WTC11 (cell line): Measurements from ENCODE around the gene CDH6. TPM values are rescaled to one million over a fixed set of nuclear protein-coding genes. Genes with fewer than 3 reads are reported as not detected.

Experiments
- ATAC-seq: fragments of 200-7000 bp; cut with Tn5 transposase; 2 replicates; pipeline ENCODE4 v1.10.0; 2021; ENCODE audit warnings: mild to moderate bottlenecking, moderate library complexity
- CTCF ChIA-PET: fragments of 300-600 bp; sonication (Branson Sonifier 250); formaldehyde crosslinking; loops from one replicate; lab custom pipeline; 2021; ENCODE audit warnings: antibody characterized with exemption; lab: Charles Lee
- POLR2A ChIA-PET: fragments of 350-600 bp; sonication (Branson Sonifier 250); formaldehyde crosslinking; loops from one replicate; lab custom pipeline; 2021; ENCODE audit warnings: antibody characterized with exemption; lab: Charles Lee
- DNase-seq: peaks from one replicate; pipeline ENCODE4 v3.0.0; 2021; ENCODE audit warnings: low spot score
- H3K27ac Mint-ChIP-seq: 2 replicates; pipeline ENCODE4 v1.8.0; 2021; ENCODE audit warnings: mixed read lengths
- H3K27me3 Mint-ChIP-seq: 2 replicates; pipeline ENCODE4 v1.8.0; 2021; ENCODE audit warnings: low read depth, mild to moderate bottlenecking, moderate library complexity, mixed read lengths
- H3K36me3 Mint-ChIP-seq: 2 replicates; pipeline ENCODE4 v1.8.0; 2021; ENCODE audit warnings: mixed read lengths
- H3K4me1 Mint-ChIP-seq: 2 replicates; pipeline ENCODE4 v1.8.0; 2022; ENCODE audit warnings: mixed read lengths
- H3K4me3 Mint-ChIP-seq: 2 replicates; pipeline ENCODE4 v1.8.0; 2021; ENCODE audit warnings: mild to moderate bottlenecking, moderate library complexity, mixed read lengths
- H3K9me3 Mint-ChIP-seq: 2 replicates; pipeline ENCODE4 v1.8.0; 2021; ENCODE audit warnings: mixed read lengths
- CREB1 ChIP-seq: sonication (generic); formaldehyde crosslinking; IDR thresholded peaks from 2 replicates; pipeline ENCODE4 v1.8.0; 2023; ENCODE audit warnings: mild to moderate bottlenecking, missing genetic modification reagents
- GABPB1 ChIP-seq: sonication (generic); formaldehyde crosslinking; IDR thresholded peaks from 2 replicates; pipeline ENCODE4 v1.8.1; 2023; ENCODE audit warnings: mild to moderate bottlenecking, missing genetic modification reagents
- GRHL2 ChIP-seq: fragments of 250-450 bp; sonication (Bioruptor Pico); IDR thresholded peaks from 2 replicates; pipeline ENCODE4 v1.8.0; 2022; ENCODE audit warnings: mild to moderate bottlenecking, moderate library complexity; ENCODE audit not compliant: insufficient replicate concordance, severe bottlenecking
- JAZF1 ChIP-seq: fragments of 250-450 bp; sonication (Bioruptor Pico); IDR thresholded peaks from 2 replicates; pipeline ENCODE4 v1.9.0; 2021; ENCODE audit warnings: moderate library complexity, mild to moderate bottlenecking, inconsistent platforms
- JUN ChIP-seq: sonication (generic); formaldehyde crosslinking; IDR thresholded peaks from 2 replicates; pipeline ENCODE4 v1.8.0; 2023; ENCODE audit warnings: mild to moderate bottlenecking, missing genetic modification reagents
- KAT7 ChIP-seq: sonication (generic); formaldehyde crosslinking; IDR thresholded peaks from 2 replicates; pipeline ENCODE4 v1.8.1; 2023; ENCODE audit warnings: missing genetic modification reagents, mild to moderate bottlenecking, borderline replicate concordance
- MYBL2 ChIP-seq: sonication (generic); formaldehyde crosslinking; IDR thresholded peaks from 2 replicates; pipeline ENCODE4 v1.8.1; 2023; ENCODE audit warnings: mild to moderate bottlenecking, moderate library complexity, missing genetic modification reagents
- NFE2L1 ChIP-seq: sonication (generic); formaldehyde crosslinking; IDR thresholded peaks from 2 replicates; pipeline ENCODE4 v1.8.1; 2023; ENCODE audit warnings: missing genetic modification reagents
- NFYB ChIP-seq: sonication (generic); formaldehyde crosslinking; conservative IDR thresholded peaks from 2 replicates; pipeline ENCODE4 v1.8.0; 2022; ENCODE audit warnings: low read depth, missing genetic modification reagents
- NR2C2 ChIP-seq: sonication (generic); formaldehyde crosslinking; IDR thresholded peaks from 2 replicates; pipeline ENCODE4 v1.8.0; 2022; ENCODE audit warnings: mild to moderate bottlenecking, missing genetic modification reagents
- RORB ChIP-seq: fragments of 250-450 bp; sonication (Bioruptor Pico); IDR thresholded peaks from 2 replicates; pipeline ENCODE4 v1.9.0; 2021; ENCODE audit warnings: mild to moderate bottlenecking
- TEAD4 ChIP-seq: sonication (generic); formaldehyde crosslinking; IDR thresholded peaks from 2 replicates; pipeline ENCODE4 v1.8.0; 2022; ENCODE audit warnings: mild to moderate bottlenecking, missing genetic modification reagents
- ZNF138 ChIP-seq: sonication (generic); formaldehyde crosslinking; conservative IDR thresholded peaks from 2 replicates; pipeline ENCODE4 v1.8.1; 2022; ENCODE audit warnings: mild to moderate bottlenecking, moderate library complexity, missing genetic modification reagents
- ZNF232 ChIP-seq: sonication (generic); formaldehyde crosslinking; IDR thresholded peaks from 2 replicates; pipeline ENCODE4 v1.8.0; 2022; ENCODE audit warnings: mild to moderate bottlenecking, missing genetic modification reagents
- ZNF671 ChIP-seq: fragments of 250-450 bp; sonication (Bioruptor Pico); IDR thresholded peaks from 2 replicates; pipeline ENCODE4 v1.8.0; 2021; ENCODE audit warnings: mild to moderate bottlenecking
- total RNA-seq: library from RNA; stranded (reverse); gene quantifications from 3 replicates; pipeline ENCODE4 v1.2.3, GENCODE V29; 2021
- TF ChIP-seq, protein P1 (sequence below): sonication (generic); formaldehyde crosslinking; IDR thresholded peaks from 2 replicates; pipeline ENCODE4 v1.8.0; 2022; ENCODE audit warnings: mild to moderate bottlenecking, missing genetic modification reagents
- TF ChIP-seq, protein P2 (sequence below): sonication (generic); formaldehyde crosslinking; IDR thresholded peaks from 2 replicates; pipeline ENCODE4 v1.8.1; 2022; ENCODE audit warnings: low read depth, mild to moderate bottlenecking, moderate library complexity, missing genetic modification reagents, borderline replicate concordance
- TF ChIP-seq, protein P3 (sequence below): sonication (generic); formaldehyde crosslinking; IDR thresholded peaks from 2 replicates; pipeline ENCODE4 v1.8.0; 2023; ENCODE audit warnings: missing genetic modification reagents, mild to moderate bottlenecking, borderline replicate concordance
- TF ChIP-seq, protein P4 (sequence below): sonication (generic); formaldehyde crosslinking; IDR thresholded peaks from 2 replicates; pipeline ENCODE4 v1.8.0; 2022; ENCODE audit warnings: mild to moderate bottlenecking, missing genetic modification reagents
- TF ChIP-seq, protein P5 (sequence below): sonication (generic); formaldehyde crosslinking; IDR thresholded peaks from 2 replicates; pipeline ENCODE4 v1.8.1; 2022; ENCODE audit warnings: low read depth, missing genetic modification reagents, borderline replicate concordance
- TF ChIP-seq, protein P6 (sequence below): fragments of 250-450 bp; sonication (Bioruptor Pico); conservative IDR thresholded peaks from 2 replicates; pipeline ENCODE4 v1.9.0; 2021; ENCODE audit warnings: mild to moderate bottlenecking
- TF ChIP-seq, protein P7 (sequence below): fragments of 250-450 bp; sonication (Bioruptor Pico); IDR thresholded peaks from 2 replicates; pipeline ENCODE4 v1.9.0; 2021; ENCODE audit warnings: mild to moderate bottlenecking
- TF ChIP-seq, protein P8 (sequence below): fragments of 250-450 bp; sonication (Bioruptor Pico); IDR thresholded peaks from 2 replicates; pipeline ENCODE4 v1.9.0; 2021; ENCODE audit warnings: mild to moderate bottlenecking

CDH6 gene
- total RNA-seq, 1 experiment from 2014 or later: 2.6 TPM

DNA sequence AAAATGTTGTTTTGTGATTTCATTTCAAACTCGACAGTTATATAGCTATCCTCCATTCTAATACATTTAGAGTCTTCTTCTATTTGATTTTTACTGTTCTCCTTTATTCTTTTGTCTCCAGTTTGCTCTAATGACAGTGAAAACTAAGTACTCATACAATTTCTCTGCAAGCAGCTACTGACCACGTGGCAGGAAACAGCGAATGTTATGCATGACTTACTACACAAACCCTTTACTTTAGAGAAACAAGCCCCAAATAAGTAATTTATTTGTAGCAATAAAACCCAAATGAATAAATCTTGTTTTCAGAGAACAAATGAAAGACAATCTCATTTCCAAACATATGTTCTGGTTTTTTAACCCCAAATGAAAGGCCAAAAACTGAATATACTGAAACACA lies 41.9 kb downstream of the CDH6 start:
- Mint-ChIP-seq H3K36me3 (no peaks in the 10 kb centered on the region), H3K27me3 (no peaks in the 10 kb centered on the region; the same call in 1 of the 2 replicates), H3K9me3 (no peaks in the 10 kb centered on the region), H3K4me3 (no peak overlapping the region), H3K27ac (no peak overlapping the region), H3K4me1 (peaks cover 21% of the 10 kb centered on the region)
- ATAC-seq: no peak
- no peak for DNase-seq
- ChIA-PET POLR2A (no interaction called here), CTCF (interaction anchor here (1.2 kb wide), 1 partner anchor 35 kb away, joined by 4 read pairs; no protein-coding TSS in a partner anchor)
- TF ChIP-seq ZNF232 (CRISPR knock-in tag) (no peak), TEAD4 (CRISPR knock-in tag) (no peak), RORB (CRISPR knock-in tag) (no peak), MYBL2 (CRISPR knock-in tag) (no peak), CREB1 (CRISPR knock-in tag) (no peak), KAT7 (CRISPR knock-in tag) (no peak), JAZF1 (CRISPR knock-in tag) (no peak)
- TF ChIP-seq, protein P1, sequence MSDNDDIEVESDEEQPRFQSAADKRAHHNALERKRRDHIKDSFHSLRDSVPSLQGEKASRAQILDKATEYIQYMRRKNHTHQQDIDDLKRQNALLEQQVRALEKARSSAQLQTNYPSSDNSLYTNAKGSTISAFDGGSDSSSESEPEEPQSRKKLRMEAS: no peak
- TF ChIP-seq, protein P2, sequence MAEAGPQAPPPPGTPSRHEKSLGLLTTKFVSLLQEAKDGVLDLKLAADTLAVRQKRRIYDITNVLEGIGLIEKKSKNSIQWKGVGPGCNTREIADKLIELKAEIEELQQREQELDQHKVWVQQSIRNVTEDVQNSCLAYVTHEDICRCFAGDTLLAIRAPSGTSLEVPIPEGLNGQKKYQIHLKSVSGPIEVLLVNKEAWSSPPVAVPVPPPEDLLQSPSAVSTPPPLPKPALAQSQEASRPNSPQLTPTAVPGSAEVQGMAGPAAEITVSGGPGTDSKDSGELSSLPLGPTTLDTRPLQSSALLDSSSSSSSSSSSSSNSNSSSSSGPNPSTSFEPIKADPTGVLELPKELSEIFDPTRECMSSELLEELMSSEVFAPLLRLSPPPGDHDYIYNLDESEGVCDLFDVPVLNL (CRISPR knock-in tag): no peak
- TF ChIP-seq, protein P3, sequence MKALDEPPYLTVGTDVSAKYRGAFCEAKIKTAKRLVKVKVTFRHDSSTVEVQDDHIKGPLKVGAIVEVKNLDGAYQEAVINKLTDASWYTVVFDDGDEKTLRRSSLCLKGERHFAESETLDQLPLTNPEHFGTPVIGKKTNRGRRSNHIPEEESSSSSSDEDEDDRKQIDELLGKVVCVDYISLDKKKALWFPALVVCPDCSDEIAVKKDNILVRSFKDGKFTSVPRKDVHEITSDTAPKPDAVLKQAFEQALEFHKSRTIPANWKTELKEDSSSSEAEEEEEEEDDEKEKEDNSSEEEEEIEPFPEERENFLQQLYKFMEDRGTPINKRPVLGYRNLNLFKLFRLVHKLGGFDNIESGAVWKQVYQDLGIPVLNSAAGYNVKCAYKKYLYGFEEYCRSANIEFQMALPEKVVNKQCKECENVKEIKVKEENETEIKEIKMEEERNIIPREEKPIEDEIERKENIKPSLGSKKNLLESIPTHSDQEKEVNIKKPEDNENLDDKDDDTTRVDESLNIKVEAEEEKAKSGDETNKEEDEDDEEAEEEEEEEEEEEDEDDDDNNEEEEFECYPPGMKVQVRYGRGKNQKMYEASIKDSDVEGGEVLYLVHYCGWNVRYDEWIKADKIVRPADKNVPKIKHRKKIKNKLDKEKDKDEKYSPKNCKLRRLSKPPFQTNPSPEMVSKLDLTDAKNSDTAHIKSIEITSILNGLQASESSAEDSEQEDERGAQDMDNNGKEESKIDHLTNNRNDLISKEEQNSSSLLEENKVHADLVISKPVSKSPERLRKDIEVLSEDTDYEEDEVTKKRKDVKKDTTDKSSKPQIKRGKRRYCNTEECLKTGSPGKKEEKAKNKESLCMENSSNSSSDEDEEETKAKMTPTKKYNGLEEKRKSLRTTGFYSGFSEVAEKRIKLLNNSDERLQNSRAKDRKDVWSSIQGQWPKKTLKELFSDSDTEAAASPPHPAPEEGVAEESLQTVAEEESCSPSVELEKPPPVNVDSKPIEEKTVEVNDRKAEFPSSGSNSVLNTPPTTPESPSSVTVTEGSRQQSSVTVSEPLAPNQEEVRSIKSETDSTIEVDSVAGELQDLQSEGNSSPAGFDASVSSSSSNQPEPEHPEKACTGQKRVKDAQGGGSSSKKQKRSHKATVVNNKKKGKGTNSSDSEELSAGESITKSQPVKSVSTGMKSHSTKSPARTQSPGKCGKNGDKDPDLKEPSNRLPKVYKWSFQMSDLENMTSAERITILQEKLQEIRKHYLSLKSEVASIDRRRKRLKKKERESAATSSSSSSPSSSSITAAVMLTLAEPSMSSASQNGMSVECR (CRISPR knock-in tag): no peak
- TF ChIP-seq, protein P4, sequence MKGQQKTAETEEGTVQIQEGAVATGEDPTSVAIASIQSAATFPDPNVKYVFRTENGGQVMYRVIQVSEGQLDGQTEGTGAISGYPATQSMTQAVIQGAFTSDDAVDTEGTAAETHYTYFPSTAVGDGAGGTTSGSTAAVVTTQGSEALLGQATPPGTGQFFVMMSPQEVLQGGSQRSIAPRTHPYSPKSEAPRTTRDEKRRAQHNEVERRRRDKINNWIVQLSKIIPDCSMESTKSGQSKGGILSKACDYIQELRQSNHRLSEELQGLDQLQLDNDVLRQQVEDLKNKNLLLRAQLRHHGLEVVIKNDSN (CRISPR knock-in tag): no peak

DNA sequence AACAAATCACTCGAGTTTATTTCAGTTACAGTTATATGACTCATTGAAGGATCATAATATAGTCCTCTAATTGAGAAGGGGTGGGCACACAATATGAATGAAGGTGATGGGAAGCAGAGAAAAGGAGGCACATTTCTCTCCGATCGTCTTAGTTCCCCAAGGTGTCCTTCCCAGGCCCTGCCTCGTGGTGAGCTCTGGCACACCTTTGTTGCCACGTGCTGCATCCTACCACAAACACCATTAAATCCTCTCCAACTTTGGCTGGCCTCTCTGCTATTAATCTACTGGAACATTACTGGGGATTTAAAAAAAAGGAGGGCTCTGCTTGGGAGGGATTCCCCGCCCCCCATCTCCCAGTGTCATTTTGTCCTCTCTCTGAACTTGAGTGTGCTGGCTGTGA lies 42.9 kb downstream of the CDH6 start:
- POLR2A ChIA-PET: no interaction called here
- CTCF ChIA-PET: interaction anchor here (1.5 to 2.3 kb wide), 2 partner anchors 11 to 34 kb away, joined by 4 to 43 read pairs; no protein-coding TSS in a partner anchor
- Mint-ChIP-seq H3K36me3 (no peaks in the 10 kb centered on the region), H3K27ac (no peak overlapping the region), H3K9me3 (no peaks in the 10 kb centered on the region), H3K4me1 (peaks cover 21% of the 10 kb centered on the region), H3K4me3 (no peak overlapping the region), H3K27me3 (no peaks in the 10 kb centered on the region; the same call in 1 of the 2 replicates)
- DNase-seq (no peak), ATAC-seq (no peak)
- TF ChIP-seq, protein P5, sequence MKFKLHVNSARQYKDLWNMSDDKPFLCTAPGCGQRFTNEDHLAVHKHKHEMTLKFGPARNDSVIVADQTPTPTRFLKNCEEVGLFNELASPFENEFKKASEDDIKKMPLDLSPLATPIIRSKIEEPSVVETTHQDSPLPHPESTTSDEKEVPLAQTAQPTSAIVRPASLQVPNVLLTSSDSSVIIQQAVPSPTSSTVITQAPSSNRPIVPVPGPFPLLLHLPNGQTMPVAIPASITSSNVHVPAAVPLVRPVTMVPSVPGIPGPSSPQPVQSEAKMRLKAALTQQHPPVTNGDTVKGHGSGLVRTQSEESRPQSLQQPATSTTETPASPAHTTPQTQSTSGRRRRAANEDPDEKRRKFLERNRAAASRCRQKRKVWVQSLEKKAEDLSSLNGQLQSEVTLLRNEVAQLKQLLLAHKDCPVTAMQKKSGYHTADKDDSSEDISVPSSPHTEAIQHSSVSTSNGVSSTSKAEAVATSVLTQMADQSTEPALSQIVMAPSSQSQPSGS (CRISPR knock-in tag): no peak
- TF ChIP-seq JUN (CRISPR knock-in tag) (no peak), GABPB1 (no peak), RORB (CRISPR knock-in tag) (no peak), ZNF138 (no peak), GRHL2 (CRISPR knock-in tag) (no peak), NR2C2 (no peak), ZNF671 (CRISPR knock-in tag) (no peak), MYBL2 (CRISPR knock-in tag) (no peak), NFYB (no peak), NFE2L1 (CRISPR knock-in tag) (no peak)
- TF ChIP-seq, protein P6, sequence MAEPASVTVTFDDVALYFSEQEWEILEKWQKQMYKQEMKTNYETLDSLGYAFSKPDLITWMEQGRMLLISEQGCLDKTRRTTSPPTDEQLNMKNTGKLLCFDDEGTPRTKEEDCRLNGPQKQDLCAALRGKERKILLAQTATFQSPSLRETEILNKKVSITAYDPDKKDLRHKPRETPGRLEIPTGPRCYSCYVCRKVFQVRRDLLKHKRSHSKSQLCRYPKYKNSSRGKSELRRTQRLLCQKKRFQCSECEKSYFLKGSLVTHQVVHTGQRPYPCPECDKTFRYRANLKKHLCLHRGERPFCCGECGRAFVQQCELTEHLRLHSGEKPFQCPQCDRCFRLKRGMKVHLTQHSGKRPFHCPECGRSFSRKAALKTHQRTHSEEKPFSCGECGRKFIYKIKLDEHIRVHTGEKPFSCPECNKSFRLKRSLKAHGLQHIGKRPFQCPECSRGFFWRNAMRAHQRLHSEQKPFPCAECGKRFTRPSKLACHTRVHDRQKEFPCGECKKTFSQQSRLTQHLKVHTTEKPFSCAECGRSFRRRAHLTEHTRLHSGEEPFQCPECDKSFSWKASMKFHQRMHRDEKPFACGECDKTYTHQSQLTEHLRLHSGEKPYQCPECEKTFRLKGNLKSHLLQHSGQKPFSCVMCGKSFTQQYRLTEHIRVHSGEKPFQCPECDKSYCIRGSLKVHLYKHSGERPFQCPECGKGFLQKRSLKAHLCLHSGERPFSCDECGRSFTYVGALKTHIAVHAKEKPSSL (CRISPR knock-in tag): no peak
- TF ChIP-seq, protein P7, sequence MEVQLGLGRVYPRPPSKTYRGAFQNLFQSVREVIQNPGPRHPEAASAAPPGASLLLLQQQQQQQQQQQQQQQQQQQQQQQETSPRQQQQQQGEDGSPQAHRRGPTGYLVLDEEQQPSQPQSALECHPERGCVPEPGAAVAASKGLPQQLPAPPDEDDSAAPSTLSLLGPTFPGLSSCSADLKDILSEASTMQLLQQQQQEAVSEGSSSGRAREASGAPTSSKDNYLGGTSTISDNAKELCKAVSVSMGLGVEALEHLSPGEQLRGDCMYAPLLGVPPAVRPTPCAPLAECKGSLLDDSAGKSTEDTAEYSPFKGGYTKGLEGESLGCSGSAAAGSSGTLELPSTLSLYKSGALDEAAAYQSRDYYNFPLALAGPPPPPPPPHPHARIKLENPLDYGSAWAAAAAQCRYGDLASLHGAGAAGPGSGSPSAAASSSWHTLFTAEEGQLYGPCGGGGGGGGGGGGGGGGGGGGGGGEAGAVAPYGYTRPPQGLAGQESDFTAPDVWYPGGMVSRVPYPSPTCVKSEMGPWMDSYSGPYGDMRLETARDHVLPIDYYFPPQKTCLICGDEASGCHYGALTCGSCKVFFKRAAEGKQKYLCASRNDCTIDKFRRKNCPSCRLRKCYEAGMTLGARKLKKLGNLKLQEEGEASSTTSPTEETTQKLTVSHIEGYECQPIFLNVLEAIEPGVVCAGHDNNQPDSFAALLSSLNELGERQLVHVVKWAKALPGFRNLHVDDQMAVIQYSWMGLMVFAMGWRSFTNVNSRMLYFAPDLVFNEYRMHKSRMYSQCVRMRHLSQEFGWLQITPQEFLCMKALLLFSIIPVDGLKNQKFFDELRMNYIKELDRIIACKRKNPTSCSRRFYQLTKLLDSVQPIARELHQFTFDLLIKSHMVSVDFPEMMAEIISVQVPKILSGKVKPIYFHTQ (CRISPR knock-in tag): no peak
- TF ChIP-seq, protein P8, sequence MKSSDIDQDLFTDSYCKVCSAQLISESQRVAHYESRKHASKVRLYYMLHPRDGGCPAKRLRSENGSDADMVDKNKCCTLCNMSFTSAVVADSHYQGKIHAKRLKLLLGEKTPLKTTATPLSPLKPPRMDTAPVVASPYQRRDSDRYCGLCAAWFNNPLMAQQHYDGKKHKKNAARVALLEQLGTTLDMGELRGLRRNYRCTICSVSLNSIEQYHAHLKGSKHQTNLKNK (CRISPR knock-in tag): no peak
